SK-N-MC (cell line): ENCODE measurements around the gene RPS25.

Source experiments
- EZH2 ChIP-seq: fragments of 200-600 bp; sonication (generic); IDR thresholded peaks from one replicate; pipeline ENCODE4 v1.6.1; 2017; ENCODE audit warnings: antibody characterized with exemption
- FOXP2 ChIP-seq: optimal IDR thresholded peaks from 2 replicates; pipeline ENCODE3; 2011; ENCODE audit warnings: mild to moderate bottlenecking, moderate library complexity; ENCODE audit not compliant: insufficient read depth; ENCODE audit errors: extremely low read length, control extremely low read depth
- POLR2AphosphoS5 ChIP-seq: IDR thresholded peaks from 2 replicates; pipeline ENCODE4 v1.6.1; 2012; ENCODE audit warnings: mild to moderate bottlenecking, low read depth, low read length, borderline replicate concordance

GRCh38 chr11:119029340-119030028 is 11.3 kb upstream of the RPS25 start:
- TF ChIP-seq EZH2 (no peak), POLR2AphosphoS5 (no peak), FOXP2 (no peak)
